GM23248 (cell line): ENCODE data around the gene PHACTR4.

Experiments used
- EZH2 ChIP-seq: fragments of 200-600 bp; sonication (generic); IDR thresholded peaks from 2 replicates; pipeline ENCODE4 v1.6.1; 2018; ENCODE audit warnings: antibody characterized with exemption, mild to moderate bottlenecking; ENCODE audit not compliant: insufficient read depth, poor library complexity, severe bottlenecking
- EZH2phosphoT487 ChIP-seq: fragments of 200-600 bp; sonication (generic); IDR thresholded peaks from 2 replicates; pipeline ENCODE4 v1.6.1; 2018; ENCODE audit warnings: antibody characterized with exemption, moderate library complexity, mild to moderate bottlenecking, low read depth; ENCODE audit not compliant: insufficient read depth

GRCh38 chr1:28359592-28360239, 9.8 kb upstream of the PHACTR4 start:
- TF ChIP-seq EZH2 = no peak
- TF ChIP-seq EZH2phosphoT487 = no peak
